K562 (cell line): ENCODE measurements around the gene SCUBE1. TPM values are rescaled to one million over a fixed set of nuclear protein-coding genes. Genes with fewer than 3 reads are reported as not detected.

Experiments used
- ATAC-seq: fragments of 200-7000 bp; cut with Tn5 transposase; 3 replicates; pipeline ENCODE4 v1.9.1; 2020; ENCODE audit warnings: moderate library complexity
- BruUV-seq: library from RNA; stranded (reverse); fragments of 400-500 nt; replicated peaks from 2 replicates; lab custom pipeline; 2021; lab: Mats Ljungman, UMichigan
- CTCF ChIA-PET: fragments of 300-600 bp; formaldehyde crosslinking; extraction: SDS; loops from one replicate; lab custom pipeline; 2021; ENCODE audit warnings: low intra/inter-chr PET ratio; lab: Yijun Ruan, JAX
- POLR2A ChIA-PET: fragments of 300-600, 350-650 bp; sonication (Branson Sonifier 250); formaldehyde crosslinking; extraction: SDS; loops from one replicate; lab custom pipeline; 2021; ENCODE audit warnings: antibody characterized with exemption, inconsistent platforms; lab: Yijun Ruan, JAX
- DNase-seq, 4 experiments: peaks; one replicate each; pipeline versions ENCODE4 v3.0.0 to v3.0.0-alpha.2; 2011 to 2018; ENCODE audit warnings: low spot score in 3 of 4, mixed read lengths in 3 of 4; ENCODE audit errors: extremely low read depth in 1 of 4
- FAIRE-seq: peaks from 2 replicates; lab custom pipeline; 2011; peaks lifted over from hg19 to GRCh38; lab: Jason Lieb, UNC
- H2AFZ ChIP-seq: 2 replicates; pipeline ENCODE4 v1.6.0; 2011; ENCODE audit warnings: low read depth, low read length, control low read depth, inconsistent platforms
- H3K27ac ChIP-seq: fragments of 200-600 bp; 3 replicates; pipeline ENCODE4 v1.8.0; 2011; ENCODE audit warnings: low read depth, mild to moderate bottlenecking, control low read depth, inconsistent platforms, low read length, moderate library complexity, mixed read lengths; ENCODE audit errors: extremely low read depth
- H3K27me3 ChIP-seq, 2 experiments: fragments of 300-600 bp in 1 of 2; 2 replicates in 1 of 2; 3 replicates in 1 of 2; pipeline versions ENCODE4 v1.6.0 to v1.8.0; 2011; ENCODE audit warnings: inconsistent platforms in 2 of 2, low read length in 2 of 2, mild to moderate bottlenecking in 1 of 2, mixed read lengths in 1 of 2, moderate library complexity in 1 of 2; ENCODE audit not compliant: control insufficient read depth in 2 of 2, insufficient read depth in 2 of 2
- H3K36me3 ChIP-seq: fragments of 300-600 bp; 3 replicates; pipeline ENCODE4 v1.8.0; 2011; ENCODE audit warnings: mild to moderate bottlenecking, low read length, inconsistent platforms; ENCODE audit not compliant: control insufficient read depth, insufficient read depth
- H3K4me1 ChIP-seq, 2 experiments: fragments of 200-600 bp in 1 of 2; replicated peaks in 1 of 2; 2 replicates in 1 of 2; 3 replicates in 1 of 2; pipeline versions ENCODE4 v1.5.1 to v1.8.0; 2011; ENCODE audit warnings: inconsistent platforms in 2 of 2, low read length in 2 of 2, mild to moderate bottlenecking in 1 of 2, mixed read lengths in 1 of 2, moderate library complexity in 1 of 2; ENCODE audit not compliant: control insufficient read depth in 2 of 2, insufficient read depth in 2 of 2
- H3K4me2 ChIP-seq: 2 replicates; pipeline ENCODE4 v1.6.1; 2011; ENCODE audit warnings: low read length, control low read depth, inconsistent platforms, mixed read lengths; ENCODE audit not compliant: insufficient read depth
- H3K4me3 ChIP-seq: fragments of 200-600 bp; sonication (generic), shearing (Covaris generic); 2 replicates; pipeline ENCODE4 v1.5.1; 2016; ENCODE audit warnings: control low read depth, inconsistent platforms
- H3K79me2 ChIP-seq: fragments of 200-600 bp; 3 replicates; pipeline ENCODE4 v1.8.0; 2011; ENCODE audit warnings: low read length, inconsistent platforms; ENCODE audit not compliant: control insufficient read depth, insufficient read depth
- H3K9ac ChIP-seq, 2 experiments: 2 replicates each; pipeline versions ENCODE4 v1.6.0 to v1.6.1; 2011; ENCODE audit warnings: low read depth in 2 of 2, low read length in 2 of 2, control low read depth in 1 of 2, inconsistent platforms in 1 of 2, mild to moderate bottlenecking in 1 of 2, mixed read lengths in 1 of 2; ENCODE audit not compliant: insufficient read depth in 1 of 2
- H3K9me1 ChIP-seq: one replicate; pipeline ENCODE4 v1.6.0; 2011; ENCODE audit warnings: inconsistent platforms, mild to moderate bottlenecking, low read length, moderate library complexity; ENCODE audit not compliant: control insufficient read depth, insufficient read depth
- H3K9me3 ChIP-seq: replicated peaks from 2 replicates; pipeline ENCODE4 v1.5.1; 2011; ENCODE audit warnings: low read depth, low read length, inconsistent platforms; ENCODE audit not compliant: control insufficient read depth, insufficient read depth
- H4K20me1 ChIP-seq: replicated peaks from 2 replicates; pipeline ENCODE4 v1.6.1; 2011; ENCODE audit warnings: low read length, inconsistent platforms, mixed read lengths; ENCODE audit not compliant: control insufficient read depth, insufficient read depth
- CBX1 ChIP-seq: sonication (generic); IDR thresholded peaks from 2 replicates; pipeline ENCODE4 v1.6.1; 2016; ENCODE audit warnings: antibody characterized with exemption, low read depth, mild to moderate bottlenecking
- LCOR ChIP-seq: sonication (generic); formaldehyde crosslinking; IDR thresholded peaks from 2 replicates; pipeline ENCODE4 v1.8.0; 2022; ENCODE audit warnings: mild to moderate bottlenecking, missing genetic modification reagents
- MCM3 ChIP-seq: fragments of 450-650 bp; IDR thresholded peaks from 2 replicates; pipeline ENCODE4 v1.6.1; 2016
- MECOM ChIP-seq: fragments of 250-450 bp; sonication (Bioruptor Pico); IDR thresholded peaks from 2 replicates; pipeline ENCODE4 v1.8.0; 2022; ENCODE audit warnings: inconsistent platforms
- NFE2L1 ChIP-seq: fragments of 450-650 bp; IDR thresholded peaks from 2 replicates; pipeline ENCODE4 v1.6.1; 2016; ENCODE audit warnings: missing genetic modification characterization, low read depth, mild to moderate bottlenecking, missing compliant biosample characterization, moderate library complexity, borderline replicate concordance
- RBFOX2 ChIP-seq: fragments of 200-400 bp; formaldehyde crosslinking; IDR thresholded peaks from 2 replicates; pipeline ENCODE4 v1.6.1; 2017; ENCODE audit warnings: low read depth, mild to moderate bottlenecking, low read length, moderate library complexity
- RUNX1 ChIP-seq: sonication (generic); IDR thresholded peaks from 2 replicates; pipeline ENCODE4 v1.6.1; 2016; ENCODE audit warnings: antibody characterized with exemption, low read depth
- SMC3 ChIP-seq: conservative IDR thresholded peaks from 2 replicates; pipeline ENCODE4 v1.6.1; 2011; ENCODE audit warnings: low read depth, low read length, improper control_type of control experiment; ENCODE audit not compliant: insufficient read depth
- TBP ChIP-seq: optimal IDR thresholded peaks from 2 replicates; pipeline ENCODE3; 2011; ENCODE audit warnings: low read depth, low read length, improper control_type of control experiment
- ZC3H4 ChIP-seq: sonication (generic); formaldehyde crosslinking; IDR thresholded peaks from 2 replicates; pipeline ENCODE4 v1.9.0; 2021; ENCODE audit warnings: missing genetic modification reagents, borderline replicate concordance
- ZNF699 ChIP-seq: fragments of 250-450 bp; sonication (Bioruptor Pico); IDR thresholded peaks from 2 replicates; pipeline ENCODE4 v1.8.0; 2021; ENCODE audit warnings: mild to moderate bottlenecking, moderate library complexity; ENCODE audit not compliant: insufficient replicate concordance
- ZNF830 ChIP-seq: fragments of 250-450 bp; sonication (Bioruptor Pico); IDR thresholded peaks from 2 replicates; pipeline ENCODE4 v1.5.0; 2021; ENCODE audit warnings: mild to moderate bottlenecking
- WGBS: fragments of 100-300 bp; shearing (Covaris generic); methylation state at CpG from one replicate; pipeline ENCODE4 v1.1.6; 2016; ENCODE audit warnings: low coverage, mixed read lengths; ENCODE audit not compliant: insufficient coverage; ENCODE audit errors: missing lambda C conversion rate; 5-methylcytosine and 5-hydroxymethylcytosine counted together
- in situ Hi-C: fragments of 300-500 bp; cut with MboI; formaldehyde crosslinking; loops from 4 replicates; pipeline ENCODE4 v1.15.0; 2018; ENCODE audit warnings: inconsistent platforms, mixed read lengths
- intact Hi-C: fragments of 100-400 bp; cut with micrococcal nuclease; formaldehyde crosslinking; loops from 2 replicates; pipeline ENCODE4 v1.14.2; 2022
- polyA plus RNA-seq, 8 experiments: library from polyadenylated mRNA; depleted of rRNA in 4 of 8; stranded (reverse) in 5 of 8; unstranded in 3 of 8; fragments of >200 nt; fragmentation: Nextera tagmentation in 2 of 8; fragmentation: Illumina TruSeq in 1 of 8; extraction: Ambion mirVana in 2 of 8; extraction: Trizol in 1 of 8; gene quantifications; 2 replicates each; pipeline versions ENCODE4 v1.2.1 to v1.2.3, GENCODE V29; 2011 to 2014; ENCODE audit warnings: inconsistent platforms in 1 of 8, missing spikeins in 1 of 8
- total RNA-seq, 7 experiments: library from RNA; depleted of rRNA in 6 of 7; stranded (reverse); fragments of >200 nt in 6 of 7; fragmentation: Illumina TruSeq in 2 of 7; extraction: Trizol in 2 of 7; gene quantifications; 2 replicates each; pipeline versions ENCODE4 v1.2.1 to v1.2.3, GENCODE V29; 2011 to 2021; ENCODE audit warnings: low replicate concordance in 1 of 7
- TF ChIP-seq, protein P1 (sequence below): fragments of 250-450 bp; sonication (Bioruptor Pico); IDR thresholded peaks from 2 replicates; pipeline ENCODE4 v1.8.0; 2022; ENCODE audit warnings: inconsistent platforms
- TF ChIP-seq, protein P2 (sequence below): fragments of 450-650 bp; IDR thresholded peaks from 2 replicates; pipeline ENCODE4 v1.6.1; 2016; ENCODE audit warnings: missing biosample characterization, missing genetic modification characterization

The SCUBE1 gene
- total and polyA plus RNA-seq, 9 of the 15 experiments (the other 6 are each of a cell fraction or from before 2014, with no cell fraction given): 0.03 to 0.47 (median 0.29) TPM; not detected in 6

DNA sequence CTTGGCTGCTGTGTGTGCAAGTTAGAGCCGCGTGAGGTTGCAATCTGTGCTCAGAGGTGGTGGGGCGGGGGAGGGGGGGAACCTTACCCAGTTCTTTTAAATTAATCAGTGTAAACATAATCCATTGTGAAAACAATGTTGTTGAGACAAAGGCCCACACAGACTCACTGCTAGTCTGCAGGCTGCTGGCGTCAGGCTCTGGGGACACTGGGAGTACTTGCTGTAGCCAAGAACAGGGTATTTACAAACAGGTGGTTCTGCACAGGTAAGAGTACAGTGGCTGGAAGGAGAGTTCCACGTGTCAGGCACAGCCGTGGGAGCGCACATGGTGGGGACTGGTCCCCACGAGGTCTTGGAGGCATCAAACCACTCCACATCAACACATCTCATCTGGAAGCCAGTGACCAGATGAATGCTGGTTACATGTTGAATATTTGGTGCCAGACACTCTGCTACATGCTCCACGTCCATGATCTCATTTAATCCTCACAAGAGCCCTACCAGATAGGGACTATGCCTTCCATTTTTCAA lies 27.4 kb downstream of the SCUBE1 start:
- H3K4me2 ChIP-seq: no peak overlapping the region
- no peak overlapping the region for H2AFZ ChIP-seq
- DNase-seq: no peak
- WGBS: 5% methylated on average over 8 of the region's 9 CpGs
- intact Hi-C loops: no loop called here
- POLR2A ChIA-PET: no interaction called here
- no peak overlapping the region for H3K27ac ChIP-seq
- no peak for TF ChIP-seq NFE2L1
- TF ChIP-seq CBX1: no peak
- TF ChIP-seq RBFOX2: no peak
- TF ChIP-seq MCM3: no peak
- no peak for TF ChIP-seq TBP
- no peak for TF ChIP-seq SMC3
- no peak for TF ChIP-seq ZNF830 (CRISPR knock-in tag)
- no peak for TF ChIP-seq RUNX1
- TF ChIP-seq ZNF699 (CRISPR knock-in tag): no peak
- TF ChIP-seq LCOR: no peak
- TF ChIP-seq, protein P1, sequence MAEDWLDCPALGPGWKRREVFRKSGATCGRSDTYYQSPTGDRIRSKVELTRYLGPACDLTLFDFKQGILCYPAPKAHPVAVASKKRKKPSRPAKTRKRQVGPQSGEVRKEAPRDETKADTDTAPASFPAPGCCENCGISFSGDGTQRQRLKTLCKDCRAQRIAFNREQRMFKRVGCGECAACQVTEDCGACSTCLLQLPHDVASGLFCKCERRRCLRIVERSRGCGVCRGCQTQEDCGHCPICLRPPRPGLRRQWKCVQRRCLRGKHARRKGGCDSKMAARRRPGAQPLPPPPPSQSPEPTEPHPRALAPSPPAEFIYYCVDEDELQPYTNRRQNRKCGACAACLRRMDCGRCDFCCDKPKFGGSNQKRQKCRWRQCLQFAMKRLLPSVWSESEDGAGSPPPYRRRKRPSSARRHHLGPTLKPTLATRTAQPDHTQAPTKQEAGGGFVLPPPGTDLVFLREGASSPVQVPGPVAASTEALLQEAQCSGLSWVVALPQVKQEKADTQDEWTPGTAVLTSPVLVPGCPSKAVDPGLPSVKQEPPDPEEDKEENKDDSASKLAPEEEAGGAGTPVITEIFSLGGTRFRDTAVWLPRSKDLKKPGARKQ: no peak
- TF ChIP-seq, protein P2, sequence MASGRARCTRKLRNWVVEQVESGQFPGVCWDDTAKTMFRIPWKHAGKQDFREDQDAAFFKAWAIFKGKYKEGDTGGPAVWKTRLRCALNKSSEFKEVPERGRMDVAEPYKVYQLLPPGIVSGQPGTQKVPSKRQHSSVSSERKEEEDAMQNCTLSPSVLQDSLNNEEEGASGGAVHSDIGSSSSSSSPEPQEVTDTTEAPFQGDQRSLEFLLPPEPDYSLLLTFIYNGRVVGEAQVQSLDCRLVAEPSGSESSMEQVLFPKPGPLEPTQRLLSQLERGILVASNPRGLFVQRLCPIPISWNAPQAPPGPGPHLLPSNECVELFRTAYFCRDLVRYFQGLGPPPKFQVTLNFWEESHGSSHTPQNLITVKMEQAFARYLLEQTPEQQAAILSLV: no peak
- TF ChIP-seq MECOM: no peak
- no peak for TF ChIP-seq ZC3H4 (CRISPR knock-in tag)
- TF ChIP-seq, all 486 proteins: peak for 0
- H3K9me1 ChIP-seq: no peaks in the 10 kb centered on the region
- CTCF ChIA-PET: no interaction called here
- H3K9ac ChIP-seq: no peak overlapping the region
- H4K20me1 ChIP-seq: no peaks in the 10 kb centered on the region
- FAIRE-seq (no peak), ATAC-seq (no peak)
- in situ Hi-C loops: no loop called here
- H3K9me3 ChIP-seq: no peaks in the 10 kb centered on the region
- no peak overlapping the region for H3K4me3 ChIP-seq
- peaks cover 3 to 20% of the 10 kb centered on the region in 2 experiments; a peak in 3 of 5 replicates for H3K27me3 ChIP-seq
- peaks cover 0 to 1% of the 10 kb centered on the region in 2 experiments; a peak in 1 of 5 replicates for H3K4me1 ChIP-seq
- BruUV-seq: no TSS peak
- no peaks in the 10 kb centered on the region for H3K79me2 ChIP-seq
- H3K36me3 ChIP-seq: no peaks in the 10 kb centered on the region
